ENCODE results near the gene CEBPG. TPM values are rescaled to one million over a fixed set of nuclear protein-coding genes. Genes with fewer than 3 reads are reported as not detected.

The CEBPG gene
- total RNA-seq, 3 donors from 2014 or later, result 23.3 to 32.0 (median 23.4) TPM

- H3K27ac ChIP-seq, result peak overlapping the region in 1 of 2 donors; percentile 84
- peaks cover 58 to 66% of the 10 kb centered on the region in 2 donors for H3K4me1 ChIP-seq
- intact Hi-C loops (cut with DNase I; ENCODE audit: low total_unique reads), result loop anchor here (10.0 kb wide), 1 partner anchor 88 kb away; the partner anchor contains the start of gene CEBPA
- peak in 1 of 2 donors; percentile 49 for DNase-seq (ENCODE audit: low spot score in 2 of 2)
- H3K27me3 ChIP-seq, result no peaks in the 10 kb centered on the region
- TF ChIP-seq CTCF (IDR thresholded peaks at IDR 0.05) (no peak), POLR2AphosphoS5 (IDR thresholded peaks at IDR 0.05) (no peak), POLR2A (IDR thresholded peaks at IDR 0.05) (no peak)
- no peak overlapping the region for H3K4me3 ChIP-seq
- no peaks in the 10 kb centered on the region for H3K9me3 ChIP-seq
- no peaks in the 10 kb centered on the region for H3K36me3 ChIP-seq
Observed at GRCh38 chr19:33392341-33393285, 19.1 kb downstream of the CEBPG start.

GRCh38 chr19:33393286-33394005, 19.9 kb downstream of the CEBPG start:
- no peak overlapping the region for H3K4me3 ChIP-seq
- no peaks in the 10 kb centered on the region for H3K36me3 ChIP-seq
- H3K9me3 ChIP-seq, result no peaks in the 10 kb centered on the region
- H3K4me1 ChIP-seq, result peaks cover 53 to 62% of the 10 kb centered on the region in 2 donors
- intact Hi-C loops (cut with DNase I; ENCODE audit: low total_unique reads), result loop anchor here (10.0 kb wide), 1 partner anchor 89 kb away; the partner anchor contains the start of gene CEBPA
- TF ChIP-seq POLR2A (IDR thresholded peaks at IDR 0.05), result no peak
- no peak for TF ChIP-seq POLR2AphosphoS5 (IDR thresholded peaks at IDR 0.05)
- no peak for TF ChIP-seq CTCF (IDR thresholded peaks at IDR 0.05)
- peak overlapping the region; percentile 55 to 84 for H3K27ac ChIP-seq
- peak in 1 of 2 donors; percentile 50 for DNase-seq (ENCODE audit: low spot score in 2 of 2)
- H3K27me3 ChIP-seq, result no peaks in the 10 kb centered on the region

GRCh38 chr19:33394006-33394722, 20.7 kb downstream of the CEBPG start:
- Histone ChIP-seq H3K9me3 (no peaks in the 10 kb centered on the region), H3K4me3 (peak overlapping the region in 1 of 3 donors; percentile 32), H3K36me3 (no peaks in the 10 kb centered on the region), H3K27ac (peak overlapping the region; percentile 55 to 84), H3K27me3 (no peaks in the 10 kb centered on the region), H3K4me1 (peaks cover 46 to 55% of the 10 kb centered on the region in 2 donors)
- DNase-seq (ENCODE audit: low spot score in 2 of 2), result no peak
- intact Hi-C loops (cut with DNase I; ENCODE audit: low total_unique reads), result loop anchor here (10.0 kb wide), 1 partner anchor 89 kb away; the partner anchor contains the start of gene CEBPA
- TF ChIP-seq POLR2AphosphoS5 (IDR thresholded peaks at IDR 0.05), result peak in 2 of 3 donors; percentile 30 to 68
- TF ChIP-seq POLR2A (IDR thresholded peaks at IDR 0.05), result no peak

- intact Hi-C loops (cut with DNase I; ENCODE audit: low total_unique reads), result loop anchor here (10.0 kb wide), 1 partner anchor 90 kb away; the partner anchor contains the start of gene CEBPA
- no peaks in the 10 kb centered on the region for H3K27me3 ChIP-seq
- peaks cover 38 to 47% of the 10 kb centered on the region in 2 donors for H3K4me1 ChIP-seq
- no peaks in the 10 kb centered on the region for H3K9me3 ChIP-seq
- TF ChIP-seq CTCF (IDR thresholded peaks at IDR 0.05) (no peak), POLR2AphosphoS5 (IDR thresholded peaks at IDR 0.05) (no peak), POLR2A (IDR thresholded peaks at IDR 0.05) (no peak)
- peak in 1 of 2 donors; percentile 22 for DNase-seq (ENCODE audit: low spot score in 2 of 2)
- H3K36me3 ChIP-seq, result no peaks in the 10 kb centered on the region
- peak overlapping the region; percentile 55 to 84 for H3K27ac ChIP-seq
- H3K4me3 ChIP-seq, result no peak overlapping the region
Observed at GRCh38 chr19:33394723-33395560, 21.4 kb downstream of the CEBPG start.
